GM19351 (cell line): ENCODE data around the gene PPP1R3E.
"Not testable (repeated sequence)": the region's sequence is repeated elsewhere in the genome, so short reads cannot be mapped to it uniquely, and the experiment has no call there.

ENCODE experiments used
- ATAC-seq: cut with Tn5 transposase; IDR thresholded peaks from one replicate; pipeline ENCODE4 v1.9.1; 2021; ENCODE audit warnings: mild to moderate bottlenecking, moderate library complexity; ENCODE audit not compliant: unreplicated experiment

PPP1R3E gene

GRCh38 chr14:23302290-23303225 is at the start of gene PPP1R3E:
TSS of gene PPP1R3E (minus strand) at chr14:23302859. CDS start at chr14:23302576, 283 bp downstream.
- ATAC-seq = peak; percentile 40

GRCh38 chr14:23351681-23352505 is 49.2 kb upstream of the PPP1R3E start:
- ATAC-seq = no peak

- ATAC-seq = no peak
These were observed 46.6 kb upstream of the PPP1R3E start for GRCh38 chr14:23349156-23349845.

- no peak for ATAC-seq
These were observed 45.6 kb upstream of the PPP1R3E start for GRCh38 chr14:23348297-23348655.

- no peak for ATAC-seq
These were observed 45.0 kb upstream of the PPP1R3E start for GRCh38 chr14:23347406-23348296.

GRCh38 chr14:23346693-23347405 is 44.2 kb upstream of the PPP1R3E start:
- no peak for ATAC-seq

- ATAC-seq = no peak
These were observed 43.5 kb upstream of the PPP1R3E start for GRCh38 chr14:23345987-23346692.

- ATAC-seq = no peak
These were observed 41.8 kb upstream of the PPP1R3E start for GRCh38 chr14:23344481-23344880.

- ATAC-seq = no peak
These were observed 37.0 kb upstream of the PPP1R3E start for GRCh38 chr14:23339506-23340268.

GRCh38 chr14:23335623-23336022 is 33.0 kb upstream of the PPP1R3E start:
- ATAC-seq = no peak

GRCh38 chr14:23327947-23328744 is 25.5 kb upstream of the PPP1R3E start:
- no peak for ATAC-seq

GRCh38 chr14:23326491-23327332 is 24.1 kb upstream of the PPP1R3E start:
- no peak for ATAC-seq

GRCh38 chr14:23325746-23326145 is 23.1 kb upstream of the PPP1R3E start:
- ATAC-seq = not testable (repeated sequence)

GRCh38 chr14:23324993-23325392 is 22.3 kb upstream of the PPP1R3E start:
- no peak for ATAC-seq

GRCh38 chr14:23324455-23324846 is 21.8 kb upstream of the PPP1R3E start:
- no peak for ATAC-seq

GRCh38 chr14:23323838-23324454 is 21.3 kb upstream of the PPP1R3E start:
- ATAC-seq = no peak
